Measurements from ENCODE around the gene GTF2H2C_2.
"Not testable (repeated sequence)": the region's sequence is repeated elsewhere in the genome, so short reads cannot be mapped to it uniquely, and the experiment has no call there.

Gene GTF2H2C_2

DNA sequence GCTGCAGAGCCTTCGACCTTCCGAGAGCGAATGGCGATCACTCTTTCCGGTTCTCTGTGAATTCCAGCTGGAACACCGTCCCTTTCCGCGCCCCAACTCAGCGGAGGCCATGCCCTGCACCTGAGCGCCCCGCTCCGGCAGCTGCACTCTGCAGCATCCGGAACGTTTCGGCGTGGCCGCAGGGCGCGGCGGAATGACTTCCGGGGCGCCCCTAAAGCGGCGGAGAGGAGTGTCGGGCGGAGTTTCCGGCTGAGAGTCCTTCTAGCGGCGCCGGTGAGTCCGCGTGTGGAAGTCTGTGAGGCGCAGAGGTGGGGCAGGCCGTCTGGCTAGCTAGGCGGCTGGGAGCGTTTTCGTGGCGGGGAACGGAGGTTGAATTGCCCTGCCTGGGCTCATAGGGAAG, at the start of gene GTF2H2C_2:
Gene GTF2H2C_2 (plus strand): TSS at position 252 of the 400 bp plus-strand sequence.
- DNase-seq, result not testable (repeated sequence)

DNA sequence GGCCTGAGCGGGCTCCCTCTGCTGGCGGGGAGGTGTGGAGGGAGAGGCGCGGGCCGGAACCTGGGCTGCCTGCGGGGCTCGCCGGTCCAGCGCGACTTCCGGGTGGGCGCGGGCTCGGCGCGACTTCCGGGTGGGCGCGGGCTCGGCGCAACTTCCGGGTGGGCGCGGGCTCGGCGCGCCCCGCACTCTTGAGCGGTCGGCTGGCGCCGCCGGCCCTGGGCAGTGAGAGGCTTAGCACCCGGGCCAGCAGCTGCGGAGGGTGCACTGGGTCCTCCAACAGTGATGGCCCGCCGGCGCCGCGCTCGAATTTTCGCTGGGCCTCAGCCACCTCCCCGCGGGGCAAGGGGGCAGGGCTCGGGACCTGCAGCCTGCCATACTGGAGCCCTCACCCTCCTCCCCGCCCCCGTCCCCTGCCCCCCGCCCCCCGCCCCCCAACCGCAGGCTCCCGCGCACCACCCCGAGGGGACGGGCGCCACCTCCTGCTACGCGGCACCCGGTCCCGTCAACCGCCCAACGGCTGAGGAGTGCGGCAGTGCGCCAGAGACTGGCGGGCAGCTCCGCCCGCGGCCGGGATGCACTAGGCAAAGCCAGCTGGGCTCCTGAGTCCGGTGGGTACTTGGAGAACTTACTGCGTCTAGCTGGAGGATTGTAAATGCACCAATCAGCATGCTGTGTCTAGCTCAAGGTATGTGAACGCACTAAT, 14.0 kb upstream of the GTF2H2C_2 start:
- not testable (repeated sequence) for DNase-seq

DNA sequence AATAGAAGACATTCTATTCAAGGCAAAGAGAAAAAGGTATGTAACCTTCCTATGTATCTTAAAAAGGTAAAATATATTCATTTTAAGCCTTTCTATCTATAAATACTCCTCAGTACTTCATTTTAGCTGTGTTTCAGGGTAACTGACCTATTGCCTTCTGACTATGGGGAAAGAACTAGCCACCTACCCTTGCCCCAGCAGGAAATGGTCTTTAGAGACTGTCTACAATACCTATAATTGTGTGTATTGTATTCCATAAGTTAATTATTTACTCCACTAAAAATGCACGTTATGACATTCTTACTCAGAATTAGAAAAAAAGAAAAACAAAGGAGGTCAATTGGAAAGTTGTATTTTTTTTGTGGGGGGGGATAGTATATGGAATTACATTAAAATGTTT, 6.2 kb downstream of the GTF2H2C_2 start:
- DNase-seq, result not testable (repeated sequence)

DNA sequence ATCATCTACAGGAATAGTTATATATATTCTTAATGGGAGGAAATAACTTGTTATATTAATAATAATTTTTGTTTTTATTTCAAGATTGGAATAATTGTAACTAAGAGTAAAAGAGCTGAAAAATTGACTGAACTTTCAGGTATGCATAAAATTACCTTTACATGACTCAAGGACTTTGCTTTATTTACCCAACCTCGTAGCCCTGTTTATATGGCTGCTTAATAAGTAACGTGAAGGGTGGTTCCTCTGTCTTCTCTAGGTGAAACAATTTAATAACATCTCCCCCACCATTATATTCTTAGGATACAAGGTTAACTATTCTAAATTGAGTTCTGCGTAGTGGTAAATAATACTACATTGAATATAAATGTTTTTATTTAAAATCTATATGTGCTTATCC, 8.0 kb downstream of the GTF2H2C_2 start:
- DNase-seq, result not testable (repeated sequence)

DNA sequence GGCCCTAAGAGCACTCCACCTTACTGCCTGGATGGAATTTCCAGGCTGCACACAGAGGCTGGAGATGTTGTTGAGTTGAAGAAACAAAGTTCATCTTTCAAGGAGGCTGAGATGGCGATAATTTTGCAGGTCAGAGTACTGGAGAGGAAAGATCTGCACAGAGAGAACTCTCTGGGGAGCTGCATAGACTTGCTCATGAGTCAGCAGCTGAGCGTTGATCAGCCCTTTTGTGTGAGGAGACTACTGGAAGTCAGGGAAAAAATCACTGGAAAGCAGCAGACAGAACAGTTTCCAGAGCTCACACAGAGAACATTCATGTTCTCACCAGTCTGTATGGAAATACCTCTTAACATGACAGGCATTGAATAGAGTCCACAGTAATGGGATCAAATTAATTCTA, 23.4 kb downstream of the GTF2H2C_2 start:
- not testable (repeated sequence) for DNase-seq

DNA sequence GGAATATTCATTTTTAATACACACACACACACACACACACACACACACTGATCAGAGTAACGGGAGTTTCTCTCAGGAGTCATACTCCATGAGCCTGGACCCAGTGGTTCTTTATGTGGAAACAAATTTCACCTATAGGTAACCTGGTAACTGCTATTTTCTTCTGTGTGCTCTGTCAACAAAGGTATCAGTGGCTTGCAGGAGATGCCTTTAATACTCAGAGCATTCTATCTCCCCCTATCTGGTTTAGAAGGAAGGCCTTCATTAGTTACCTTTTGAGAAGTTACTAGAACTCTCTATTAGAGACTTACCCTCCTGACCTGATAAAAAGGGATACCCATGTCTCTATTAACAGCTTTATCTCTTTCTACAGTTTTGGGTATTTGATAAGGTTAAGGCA, 34.4 kb downstream of the GTF2H2C_2 start:
- not testable (repeated sequence) for DNase-seq

DNA sequence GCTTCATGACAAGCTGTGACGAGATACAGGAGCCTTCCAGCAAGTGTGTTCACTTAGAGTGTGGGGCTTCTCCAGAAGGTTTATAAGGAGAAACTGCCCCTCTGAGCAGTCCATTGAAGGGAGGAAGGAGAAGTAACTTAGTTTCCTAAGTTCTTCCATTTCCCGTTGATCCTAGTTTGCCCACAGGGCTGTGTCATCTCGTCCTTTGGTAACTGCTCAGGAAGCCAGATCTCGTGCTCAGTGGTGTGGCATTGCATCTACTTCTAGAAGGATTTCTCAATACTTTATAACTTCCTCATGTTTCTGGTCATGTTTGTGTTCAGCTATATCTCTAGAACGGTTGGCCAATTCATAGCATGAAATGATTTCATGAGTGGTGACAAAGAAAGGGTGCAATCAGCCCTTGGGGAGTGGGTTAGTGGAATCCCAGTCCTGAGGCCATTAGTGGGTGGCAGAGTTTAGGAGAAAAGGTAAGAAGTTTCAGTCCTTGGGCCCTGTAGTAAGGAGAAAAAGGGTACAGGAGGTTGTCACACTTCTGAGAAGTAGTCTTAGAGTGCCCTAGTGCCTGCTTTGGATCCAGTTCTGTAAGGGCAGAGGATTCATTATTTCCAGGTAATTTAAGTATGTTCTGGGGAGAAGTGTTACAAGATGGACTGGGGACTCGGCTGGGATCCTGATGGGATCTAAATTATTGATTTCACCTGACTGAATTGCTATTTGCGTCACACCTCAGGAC, 36.2 kb downstream of the GTF2H2C_2 start:
- DNase-seq, result not testable (repeated sequence)

DNA sequence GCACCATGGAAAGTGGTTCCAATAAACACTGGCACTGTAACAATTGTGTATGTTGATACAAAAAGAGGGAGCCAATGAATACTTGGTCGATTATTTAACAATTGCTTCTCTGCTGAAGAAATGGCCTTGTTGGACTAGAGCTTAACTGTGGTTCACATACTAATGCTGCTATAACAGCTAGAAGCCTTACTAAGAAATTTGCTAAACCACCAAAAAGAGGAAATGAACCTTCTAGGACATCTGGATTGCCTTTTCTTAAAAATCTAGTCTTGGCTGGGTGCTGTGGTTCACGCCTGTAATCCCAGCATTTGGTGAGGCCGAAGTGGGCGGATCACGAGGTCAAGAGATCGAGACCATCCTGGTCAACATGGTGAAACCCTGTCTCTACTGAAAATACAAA, 41.9 kb downstream of the GTF2H2C_2 start:
- DNase-seq, result not testable (repeated sequence)

DNA sequence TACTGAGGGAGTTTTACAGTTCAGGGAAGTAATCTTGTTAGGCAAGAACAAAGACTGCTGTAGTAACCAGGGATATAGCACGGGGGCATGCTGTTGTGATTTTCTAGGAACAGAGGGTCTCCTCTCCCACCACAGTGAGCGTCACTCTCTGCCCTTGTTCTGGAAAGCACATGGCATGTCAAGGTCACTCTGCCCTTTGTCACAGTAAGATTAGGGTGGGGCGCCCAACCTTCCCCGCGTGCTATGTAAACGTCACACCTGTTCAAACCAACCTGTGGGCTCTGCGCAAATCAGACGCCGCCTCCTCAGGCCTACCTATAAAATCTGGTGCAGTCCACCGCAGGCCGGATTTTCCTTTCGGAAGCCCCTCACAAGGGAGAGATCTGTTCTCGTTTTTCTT, 44.0 kb downstream of the GTF2H2C_2 start:
- not testable (repeated sequence) for DNase-seq

DNA sequence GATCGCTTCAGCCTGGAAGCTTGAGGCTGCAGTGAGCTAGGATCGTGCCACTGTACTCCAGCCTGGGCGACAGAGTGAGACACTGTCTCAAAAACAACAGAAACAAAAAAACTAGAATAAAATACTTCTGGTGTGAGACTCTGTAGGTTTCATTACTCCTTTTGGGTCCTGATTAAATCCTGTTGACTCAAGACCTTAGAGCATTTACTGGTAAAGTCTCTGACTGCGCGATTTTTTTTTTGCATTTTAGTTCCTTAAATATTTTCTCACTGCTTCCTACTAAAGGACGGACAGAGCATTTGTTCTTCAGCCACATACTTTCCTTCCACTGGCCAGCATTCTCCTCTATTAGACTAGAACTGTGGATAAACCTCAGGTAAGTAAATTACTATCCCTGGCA, 46.8 kb downstream of the GTF2H2C_2 start:
- not testable (repeated sequence) for DNase-seq

DNA sequence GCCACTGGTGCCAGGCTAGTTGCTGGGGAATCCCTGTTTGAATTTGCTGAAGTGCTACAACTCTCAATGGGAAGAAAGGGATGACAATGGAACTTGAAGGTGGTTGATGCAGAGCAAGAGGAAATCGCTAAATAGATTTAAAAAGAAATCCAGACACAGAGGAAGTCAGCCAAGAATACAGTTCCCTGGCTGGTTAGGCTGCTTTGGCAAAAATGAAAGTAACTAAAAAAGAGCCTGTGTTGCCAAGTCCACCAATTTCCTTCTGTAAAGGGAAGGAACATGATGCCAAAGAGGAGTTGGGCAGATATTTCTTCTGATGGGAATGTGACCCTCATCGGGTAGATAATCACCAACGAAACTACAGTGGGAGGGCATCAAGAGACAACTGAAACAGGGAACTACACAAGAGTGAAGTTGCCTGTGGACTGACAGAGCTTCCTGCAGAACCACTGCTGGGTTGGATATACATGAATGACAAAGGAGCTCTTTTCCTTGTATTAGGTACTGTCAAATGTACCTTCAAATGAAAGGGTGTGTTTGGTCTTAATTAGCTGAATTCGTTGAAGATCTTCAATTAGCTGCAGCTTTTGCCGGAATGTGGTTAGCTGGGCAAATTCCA, 49.0 kb downstream of the GTF2H2C_2 start:
- not testable (repeated sequence) for DNase-seq

DNA sequence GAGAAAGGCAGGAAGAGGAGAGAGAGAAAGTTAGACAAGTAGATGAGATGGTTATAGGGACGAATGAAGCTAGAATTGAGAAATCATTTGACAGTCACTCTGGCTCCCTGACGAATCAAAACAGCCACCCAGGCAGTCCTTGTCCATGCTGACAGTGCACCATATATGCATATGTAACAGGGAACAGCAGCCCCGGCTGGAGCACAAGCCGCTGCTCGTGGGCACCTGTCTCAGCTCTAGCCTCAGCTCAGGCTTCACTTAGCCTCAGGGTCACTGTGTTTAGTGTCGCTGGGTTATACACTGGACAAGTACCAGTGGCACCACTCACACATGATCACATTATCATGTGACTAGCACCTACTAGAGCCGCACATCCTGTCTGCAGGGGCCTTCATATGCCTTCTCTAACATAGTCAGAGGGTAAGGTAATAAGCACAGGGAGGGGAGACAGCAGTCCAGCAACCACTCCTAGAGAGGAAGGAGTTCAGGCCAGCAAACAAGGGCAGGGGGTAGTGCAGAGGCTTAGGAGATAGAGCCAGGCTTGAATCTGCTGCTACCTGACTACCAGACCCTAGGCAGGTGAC, 54.9 kb downstream of the GTF2H2C_2 start:
- DNase-seq, result not testable (repeated sequence)
